Measurements from ENCODE around the gene P2RY11. TPM values are rescaled to one million over a fixed set of nuclear protein-coding genes. Genes with fewer than 3 reads are reported as not detected.

The P2RY11 gene
- total RNA-seq, 2 experiments from 2014 or later = 11.9 to 43.3 TPM

DNA sequence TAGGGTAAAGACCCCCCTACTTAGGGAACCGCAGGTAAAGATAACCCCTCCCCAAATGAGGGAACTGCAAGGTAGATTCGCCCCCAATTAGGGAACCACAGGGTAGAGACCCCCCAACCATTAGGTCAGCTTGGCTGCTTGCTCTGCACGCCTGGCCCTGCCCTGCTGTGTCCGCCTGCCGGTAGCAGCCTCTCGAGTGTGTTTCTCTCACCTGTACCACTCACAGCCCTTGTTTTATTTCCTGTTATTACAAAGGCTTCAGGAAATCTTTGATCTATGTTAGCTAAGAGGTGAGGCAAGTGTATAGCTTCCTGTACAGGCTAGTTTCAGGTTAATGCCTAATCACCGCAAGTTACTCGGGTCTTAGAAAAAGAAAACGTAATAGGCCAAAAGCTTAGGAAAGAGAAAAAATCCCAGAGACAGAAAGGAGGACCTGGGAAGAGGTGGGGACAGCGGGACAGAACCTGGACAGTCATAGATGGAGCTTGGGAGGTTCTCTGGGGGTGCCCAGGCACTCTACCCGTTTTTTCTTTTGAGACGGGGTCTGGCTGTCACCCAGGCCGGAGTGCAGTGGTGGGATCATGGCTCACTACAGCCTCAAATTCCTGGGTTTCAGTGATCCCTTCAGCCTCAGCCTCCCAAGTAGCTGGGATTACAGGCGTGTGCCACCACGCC is 31.3 kb downstream of the P2RY11 start:
- Histone ChIP-seq H3K4me2 (ENCODE audit: low read length) (no peak overlapping the region), H3K9me3 (ENCODE audit: low read length) (no peaks in the 10 kb centered on the region), H3K4me3 (ENCODE audit: low read depth, low read length, poor library complexity, severe bottlenecking) (no peak overlapping the region), H3K36me3 (ENCODE audit: insufficient read depth, low read length) (peaks cover 99% of the 10 kb centered on the region), H3K79me2 (ENCODE audit: insufficient read depth, low read depth, low read length) (no peaks in the 10 kb centered on the region; the same call in 1 of the 2 replicates), H2AFZ (ENCODE audit: low read length) (no peak overlapping the region), H4K20me1 (ENCODE audit: insufficient read depth, low read length) (peaks cover 5% of the 10 kb centered on the region; the same call in 1 of the 2 replicates), H3K27ac (ENCODE audit: low read depth, low read length, poor library complexity, severe bottlenecking) (no peak overlapping the region), H3K4me1 (ENCODE audit: insufficient read depth, low read length, poor library complexity, severe bottlenecking) (no peaks in the 10 kb centered on the region), H3K9me2 (ENCODE audit: insufficient read depth, low read length) (no peaks in the 10 kb centered on the region)
- no peak for TF ChIP-seq EZH2phosphoT487 (IDR thresholded peaks at IDR 0.05; ENCODE audit: borderline replicate concordance, low read depth, low read length)
- TF ChIP-seq, protein P1, sequence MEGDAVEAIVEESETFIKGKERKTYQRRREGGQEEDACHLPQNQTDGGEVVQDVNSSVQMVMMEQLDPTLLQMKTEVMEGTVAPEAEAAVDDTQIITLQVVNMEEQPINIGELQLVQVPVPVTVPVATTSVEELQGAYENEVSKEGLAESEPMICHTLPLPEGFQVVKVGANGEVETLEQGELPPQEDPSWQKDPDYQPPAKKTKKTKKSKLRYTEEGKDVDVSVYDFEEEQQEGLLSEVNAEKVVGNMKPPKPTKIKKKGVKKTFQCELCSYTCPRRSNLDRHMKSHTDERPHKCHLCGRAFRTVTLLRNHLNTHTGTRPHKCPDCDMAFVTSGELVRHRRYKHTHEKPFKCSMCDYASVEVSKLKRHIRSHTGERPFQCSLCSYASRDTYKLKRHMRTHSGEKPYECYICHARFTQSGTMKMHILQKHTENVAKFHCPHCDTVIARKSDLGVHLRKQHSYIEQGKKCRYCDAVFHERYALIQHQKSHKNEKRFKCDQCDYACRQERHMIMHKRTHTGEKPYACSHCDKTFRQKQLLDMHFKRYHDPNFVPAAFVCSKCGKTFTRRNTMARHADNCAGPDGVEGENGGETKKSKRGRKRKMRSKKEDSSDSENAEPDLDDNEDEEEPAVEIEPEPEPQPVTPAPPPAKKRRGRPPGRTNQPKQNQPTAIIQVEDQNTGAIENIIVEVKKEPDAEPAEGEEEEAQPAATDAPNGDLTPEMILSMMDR (conservative IDR thresholded peaks at IDR 0.05; ENCODE audit: low read length) = no peak
- ChIA-PET CTCF (ENCODE audit: unreplicated experiment) (interaction anchor here (0.6 kb wide), 1 partner anchor 27 kb away, joined by 3 read pairs; no protein-coding TSS in a partner anchor), POLR2A (no interaction called here)
- intact Hi-C loops (cut with micrococcal nuclease; ENCODE audit: unreplicated experiment) = no loop called here
- no TSS peak for BruUV-seq (replicated peaks)
- DNase-seq (ENCODE audit: low spot score) = no peak

DNA sequence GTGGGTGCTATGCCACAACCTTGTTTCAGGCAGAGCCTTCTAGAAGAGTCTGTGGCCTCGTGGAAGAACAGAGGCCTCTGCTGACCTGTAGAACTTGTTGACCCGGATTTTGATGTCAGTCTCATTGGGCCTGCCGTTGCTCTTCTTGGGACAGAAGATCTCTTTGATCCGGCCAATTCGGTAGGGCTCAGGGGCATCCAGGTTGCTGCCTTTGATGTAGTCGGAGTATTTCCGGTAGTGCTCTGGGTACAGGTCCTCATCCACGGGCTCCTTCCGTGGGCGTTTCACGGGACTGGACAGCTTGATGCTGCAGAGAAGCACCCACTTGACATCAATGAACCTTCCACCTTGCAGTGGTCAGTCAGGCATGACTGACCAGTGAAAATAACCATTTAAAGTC is 32.2 kb downstream of the P2RY11 start:
- no peaks in the 10 kb centered on the region for H3K9me2 ChIP-seq (ENCODE audit: insufficient read depth, low read length)
- H2AFZ ChIP-seq (ENCODE audit: low read length) = no peak overlapping the region
- peaks cover 5% of the 10 kb centered on the region; the same call in 1 of the 2 replicates for H4K20me1 ChIP-seq (ENCODE audit: insufficient read depth, low read length)
- H3K36me3 ChIP-seq (ENCODE audit: insufficient read depth, low read length) = peaks cover 98% of the 10 kb centered on the region
- intact Hi-C loops (cut with micrococcal nuclease; ENCODE audit: unreplicated experiment) = no loop called here
- no peaks in the 10 kb centered on the region for H3K4me1 ChIP-seq (ENCODE audit: insufficient read depth, low read length, poor library complexity, severe bottlenecking)
- no peaks in the 10 kb centered on the region; the same call in 1 of the 2 replicates for H3K79me2 ChIP-seq (ENCODE audit: insufficient read depth, low read depth, low read length)
- CTCF ChIA-PET (ENCODE audit: unreplicated experiment) = no interaction called here
- no peak overlapping the region for H3K4me2 ChIP-seq (ENCODE audit: low read length)
- no peak overlapping the region for H3K27ac ChIP-seq (ENCODE audit: low read depth, low read length, poor library complexity, severe bottlenecking)
- H3K4me3 ChIP-seq (ENCODE audit: low read depth, low read length, poor library complexity, severe bottlenecking) = no peak overlapping the region
- POLR2A ChIA-PET = no interaction called here
- no peak for DNase-seq (ENCODE audit: low spot score)
- BruUV-seq (replicated peaks) = no TSS peak
- TF ChIP-seq, protein P1 (conservative IDR thresholded peaks at IDR 0.05; ENCODE audit: low read length) = no peak
- no peak for TF ChIP-seq EZH2phosphoT487 (IDR thresholded peaks at IDR 0.05; ENCODE audit: borderline replicate concordance, low read depth, low read length)
- H3K9me3 ChIP-seq (ENCODE audit: low read length) = no peaks in the 10 kb centered on the region

DNA sequence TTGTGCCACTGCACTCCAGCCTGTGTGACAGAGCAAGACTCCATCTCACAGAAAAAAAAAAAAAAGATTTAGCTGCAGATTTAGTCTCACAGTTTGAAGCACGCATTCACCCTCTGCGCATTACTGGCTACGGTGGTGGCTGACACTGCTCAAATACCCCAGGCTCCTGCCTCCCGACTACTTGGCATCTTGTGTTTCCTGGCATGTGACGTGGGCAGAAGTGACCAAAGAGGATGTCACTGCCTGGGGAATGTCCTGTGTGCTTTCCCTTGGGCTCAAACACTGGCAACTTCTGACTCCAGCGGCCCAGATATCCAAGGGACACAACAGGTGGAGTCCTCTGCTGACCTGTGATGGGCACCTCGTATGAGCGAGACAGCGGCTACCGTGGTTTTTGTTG is 32.9 kb downstream of the P2RY11 start:
- intact Hi-C loops (cut with micrococcal nuclease; ENCODE audit: unreplicated experiment) = no loop called here
- DNase-seq (ENCODE audit: low spot score) = no peak
- Histone ChIP-seq H3K27ac (ENCODE audit: low read depth, low read length, poor library complexity, severe bottlenecking) (no peak overlapping the region), H3K9me3 (ENCODE audit: low read length) (no peaks in the 10 kb centered on the region), H2AFZ (ENCODE audit: low read length) (no peak overlapping the region), H4K20me1 (ENCODE audit: insufficient read depth, low read length) (peaks cover 5% of the 10 kb centered on the region; the same call in 1 of the 2 replicates), H3K36me3 (ENCODE audit: insufficient read depth, low read length) (peaks cover 98% of the 10 kb centered on the region), H3K4me2 (ENCODE audit: low read length) (no peak overlapping the region), H3K4me1 (ENCODE audit: insufficient read depth, low read length, poor library complexity, severe bottlenecking) (no peaks in the 10 kb centered on the region), H3K9me2 (ENCODE audit: insufficient read depth, low read length) (no peaks in the 10 kb centered on the region), H3K79me2 (ENCODE audit: insufficient read depth, low read depth, low read length) (no peaks in the 10 kb centered on the region; the same call in 1 of the 2 replicates), H3K4me3 (ENCODE audit: low read depth, low read length, poor library complexity, severe bottlenecking) (no peak overlapping the region)
- ChIA-PET CTCF (ENCODE audit: unreplicated experiment) (no interaction called here), POLR2A (no interaction called here)
- BruUV-seq (replicated peaks) = no TSS peak
- TF ChIP-seq, protein P1 (conservative IDR thresholded peaks at IDR 0.05; ENCODE audit: low read length) = no peak
- no peak for TF ChIP-seq EZH2phosphoT487 (IDR thresholded peaks at IDR 0.05; ENCODE audit: borderline replicate concordance, low read depth, low read length)

Data from OCI-LY7 (cell line).